HL-60 (cell line): Measurements from ENCODE around the gene POLR2L.
A peak's percentile ranks its signal among the peaks of the same experiment; 100 is the strongest.

Experiments used
- DNase-seq, 2 experiments: peaks; one replicate each; pipeline ENCODE4 v3.0.0-alpha.2; 2010 to 2020; ENCODE audit warnings: low read depth in 1 of 2, low spot score in 1 of 2
- H3K27ac ChIP-seq: fragments of 250-450 bp; sonication (Bioruptor Pico); replicated peaks from 2 replicates; pipeline ENCODE4 v1.5.1; 2020; ENCODE audit warnings: mild to moderate bottlenecking, moderate library complexity
- H3K27me3 ChIP-seq: fragments of 250-450 bp; sonication (Bioruptor Pico); 2 replicates; pipeline ENCODE4 v1.5.1; 2021; ENCODE audit warnings: mild to moderate bottlenecking, moderate library complexity; ENCODE audit not compliant: insufficient read depth, poor library complexity, severe bottlenecking
- H3K4me3 ChIP-seq: replicated peaks from 2 replicates; pipeline ENCODE4 v1.5.1; 2011; ENCODE audit warnings: mild to moderate bottlenecking, control low read depth, low read length; ENCODE audit not compliant: insufficient read depth
- GABPA ChIP-seq: IDR thresholded peaks from 2 replicates; pipeline ENCODE4 v1.6.1; 2012; ENCODE audit warnings: low read depth
- POLR2AphosphoS5 ChIP-seq: IDR thresholded peaks from 2 replicates; pipeline ENCODE4 v1.6.1; 2012; ENCODE audit warnings: low read depth
- SPI1 ChIP-seq: IDR thresholded peaks from 2 replicates; pipeline ENCODE4 v1.6.1; 2012; ENCODE audit warnings: low read depth, mild to moderate bottlenecking, borderline replicate concordance
- TF ChIP-seq, protein P1 (sequence below): IDR thresholded peaks from 2 replicates; pipeline ENCODE4 v1.6.1; 2012; ENCODE audit warnings: low read depth; ENCODE audit not compliant: insufficient replicate concordance
- TF ChIP-seq, protein P2 (sequence below): IDR thresholded peaks from one replicate; pipeline ENCODE4 v1.5.1; 2011; ENCODE audit warnings: low read length, control low read depth, inconsistent platforms; ENCODE audit not compliant: insufficient read depth

POLR2L gene

DNA sequence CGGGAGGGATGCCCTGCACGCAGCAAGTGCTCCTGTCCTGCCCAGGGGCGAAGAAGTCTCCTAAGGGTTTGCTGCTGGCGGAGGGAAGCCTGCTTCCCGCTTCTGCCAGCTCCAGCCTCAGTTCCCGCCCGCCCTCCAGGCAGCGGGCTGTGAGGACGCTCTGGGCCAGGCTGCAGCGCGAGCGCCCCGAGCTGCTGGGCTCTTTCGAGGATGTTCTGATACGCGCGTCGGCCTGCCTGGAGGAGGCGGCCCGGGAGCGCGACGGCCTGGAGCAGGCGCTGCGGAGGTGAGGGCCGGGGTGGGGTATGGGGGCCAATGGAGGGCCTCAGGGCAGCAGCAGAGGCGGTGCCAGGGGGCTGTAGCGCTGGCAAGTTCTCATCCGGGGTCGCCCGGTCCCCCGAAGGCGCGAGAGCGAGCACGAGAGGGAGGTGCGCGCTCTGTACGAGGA, 12.5 kb downstream of the POLR2L start:
- Histone ChIP-seq H3K4me3 (no peak overlapping the region), H3K27me3 (peaks cover 9% of the 10 kb centered on the region), H3K27ac (no peak overlapping the region)
- no peak for DNase-seq
- TF ChIP-seq SPI1 (no peak), POLR2AphosphoS5 (no peak)

DNA sequence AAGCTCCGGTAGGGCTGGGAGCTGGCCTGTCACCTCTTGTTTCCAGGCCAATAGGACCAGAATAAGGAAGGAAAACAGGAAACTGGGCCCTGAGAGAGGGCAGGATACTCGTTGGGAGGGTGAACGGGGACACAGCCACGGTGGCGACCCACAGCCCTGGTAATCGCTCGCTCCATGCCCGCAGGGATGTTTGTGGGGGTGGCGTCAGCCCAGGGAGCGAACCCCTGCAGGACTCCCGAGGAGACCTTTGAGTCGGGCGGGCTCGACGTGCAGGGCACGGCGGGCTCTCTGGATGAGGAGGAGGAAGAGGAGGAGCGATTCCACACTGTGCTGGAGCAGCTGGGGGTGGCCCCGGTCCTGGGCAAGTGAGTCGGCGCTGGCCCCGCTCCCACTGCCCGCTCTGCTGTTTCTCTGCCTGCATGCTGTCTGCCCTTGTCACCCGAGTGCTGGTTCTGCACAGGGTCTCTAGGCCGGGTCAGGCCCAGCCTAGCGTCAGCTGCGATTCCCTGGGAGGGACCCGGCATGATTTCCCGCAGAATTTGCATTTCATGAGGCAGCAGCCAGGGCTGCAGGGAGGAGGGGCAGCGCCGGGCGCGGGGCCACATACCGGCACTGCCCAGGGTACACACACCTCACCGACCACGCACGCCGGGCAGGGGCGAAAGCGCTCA, 13.0 kb downstream of the POLR2L start:
- TF ChIP-seq, protein P1, sequence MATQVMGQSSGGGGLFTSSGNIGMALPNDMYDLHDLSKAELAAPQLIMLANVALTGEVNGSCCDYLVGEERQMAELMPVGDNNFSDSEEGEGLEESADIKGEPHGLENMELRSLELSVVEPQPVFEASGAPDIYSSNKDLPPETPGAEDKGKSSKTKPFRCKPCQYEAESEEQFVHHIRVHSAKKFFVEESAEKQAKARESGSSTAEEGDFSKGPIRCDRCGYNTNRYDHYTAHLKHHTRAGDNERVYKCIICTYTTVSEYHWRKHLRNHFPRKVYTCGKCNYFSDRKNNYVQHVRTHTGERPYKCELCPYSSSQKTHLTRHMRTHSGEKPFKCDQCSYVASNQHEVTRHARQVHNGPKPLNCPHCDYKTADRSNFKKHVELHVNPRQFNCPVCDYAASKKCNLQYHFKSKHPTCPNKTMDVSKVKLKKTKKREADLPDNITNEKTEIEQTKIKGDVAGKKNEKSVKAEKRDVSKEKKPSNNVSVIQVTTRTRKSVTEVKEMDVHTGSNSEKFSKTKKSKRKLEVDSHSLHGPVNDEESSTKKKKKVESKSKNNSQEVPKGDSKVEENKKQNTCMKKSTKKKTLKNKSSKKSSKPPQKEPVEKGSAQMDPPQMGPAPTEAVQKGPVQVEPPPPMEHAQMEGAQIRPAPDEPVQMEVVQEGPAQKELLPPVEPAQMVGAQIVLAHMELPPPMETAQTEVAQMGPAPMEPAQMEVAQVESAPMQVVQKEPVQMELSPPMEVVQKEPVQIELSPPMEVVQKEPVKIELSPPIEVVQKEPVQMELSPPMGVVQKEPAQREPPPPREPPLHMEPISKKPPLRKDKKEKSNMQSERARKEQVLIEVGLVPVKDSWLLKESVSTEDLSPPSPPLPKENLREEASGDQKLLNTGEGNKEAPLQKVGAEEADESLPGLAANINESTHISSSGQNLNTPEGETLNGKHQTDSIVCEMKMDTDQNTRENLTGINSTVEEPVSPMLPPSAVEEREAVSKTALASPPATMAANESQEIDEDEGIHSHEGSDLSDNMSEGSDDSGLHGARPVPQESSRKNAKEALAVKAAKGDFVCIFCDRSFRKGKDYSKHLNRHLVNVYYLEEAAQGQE, result no peak
- no peak for TF ChIP-seq SPI1
- TF ChIP-seq POLR2AphosphoS5, result no peak
- TF ChIP-seq GABPA, result no peak
- TF ChIP-seq, protein P2, sequence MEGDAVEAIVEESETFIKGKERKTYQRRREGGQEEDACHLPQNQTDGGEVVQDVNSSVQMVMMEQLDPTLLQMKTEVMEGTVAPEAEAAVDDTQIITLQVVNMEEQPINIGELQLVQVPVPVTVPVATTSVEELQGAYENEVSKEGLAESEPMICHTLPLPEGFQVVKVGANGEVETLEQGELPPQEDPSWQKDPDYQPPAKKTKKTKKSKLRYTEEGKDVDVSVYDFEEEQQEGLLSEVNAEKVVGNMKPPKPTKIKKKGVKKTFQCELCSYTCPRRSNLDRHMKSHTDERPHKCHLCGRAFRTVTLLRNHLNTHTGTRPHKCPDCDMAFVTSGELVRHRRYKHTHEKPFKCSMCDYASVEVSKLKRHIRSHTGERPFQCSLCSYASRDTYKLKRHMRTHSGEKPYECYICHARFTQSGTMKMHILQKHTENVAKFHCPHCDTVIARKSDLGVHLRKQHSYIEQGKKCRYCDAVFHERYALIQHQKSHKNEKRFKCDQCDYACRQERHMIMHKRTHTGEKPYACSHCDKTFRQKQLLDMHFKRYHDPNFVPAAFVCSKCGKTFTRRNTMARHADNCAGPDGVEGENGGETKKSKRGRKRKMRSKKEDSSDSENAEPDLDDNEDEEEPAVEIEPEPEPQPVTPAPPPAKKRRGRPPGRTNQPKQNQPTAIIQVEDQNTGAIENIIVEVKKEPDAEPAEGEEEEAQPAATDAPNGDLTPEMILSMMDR, result no peak
- H3K4me3 ChIP-seq, result no peak overlapping the region
- peak overlapping the region; percentile 16; the same call in 1 of the 2 replicates for H3K27ac ChIP-seq
- DNase-seq, result no peak
- H3K27me3 ChIP-seq, result peaks cover 9% of the 10 kb centered on the region

DNA sequence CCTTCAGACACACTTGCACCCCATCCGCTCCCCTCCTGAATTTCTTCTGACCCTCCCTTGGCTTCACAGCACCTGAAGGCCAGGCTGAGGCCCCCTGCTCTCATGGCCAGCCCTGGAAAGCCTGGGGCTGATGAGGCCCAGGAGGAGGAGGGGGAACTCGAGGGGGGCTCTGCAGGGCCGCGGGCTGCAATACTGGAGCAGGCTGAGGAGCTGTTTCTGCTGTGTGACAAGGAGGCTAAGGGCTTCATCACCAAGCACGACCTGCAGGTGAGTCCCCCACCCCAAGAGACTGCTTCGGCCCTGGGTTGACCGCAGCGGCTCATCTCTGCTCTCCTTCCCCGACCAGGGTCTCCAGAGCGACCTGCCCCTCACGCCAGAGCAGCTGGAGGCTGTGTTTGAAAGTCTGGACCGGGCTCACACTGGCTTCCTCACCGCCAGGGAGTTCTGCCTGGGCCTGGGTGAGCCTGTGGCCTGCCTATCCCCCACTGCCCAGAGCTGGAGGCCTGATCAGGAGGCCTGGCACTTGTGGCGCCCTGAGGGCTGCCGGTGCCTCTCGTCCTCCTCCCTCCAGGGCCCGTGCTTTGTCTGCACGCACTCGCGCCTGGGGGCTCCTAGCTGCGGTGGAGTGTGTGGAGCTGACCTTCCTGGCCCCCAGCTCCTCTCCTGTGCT, 13.7 kb downstream of the POLR2L start:
- no peak for DNase-seq
- Histone ChIP-seq H3K4me3 (no peak overlapping the region), H3K27me3 (peaks cover 9% of the 10 kb centered on the region), H3K27ac (peak overlapping the region; percentile 16; the same call in 1 of the 2 replicates)
- no peak for TF ChIP-seq GABPA
- TF ChIP-seq, protein P2, result no peak
- no peak for TF ChIP-seq POLR2AphosphoS5
- TF ChIP-seq SPI1, result no peak
- TF ChIP-seq, protein P1, result no peak

DNA sequence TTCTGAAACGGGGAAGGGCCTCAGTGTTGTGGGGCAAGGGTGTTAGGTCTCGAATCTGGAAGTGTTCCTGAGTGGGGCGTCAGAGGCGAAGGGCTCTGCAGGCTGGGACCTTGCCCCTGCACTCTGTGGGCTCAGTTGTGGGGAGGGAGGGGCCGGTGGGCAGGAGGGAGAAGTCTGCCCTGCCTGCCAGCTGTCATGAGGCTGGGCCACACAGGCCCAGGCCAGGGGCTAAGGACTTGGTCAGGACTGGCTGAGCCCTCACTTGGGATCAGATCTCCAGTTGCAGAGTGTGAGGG, 14.5 kb downstream of the POLR2L start, which contains the start of gene CRACR2B:
TSS of gene CRACR2B (plus strand) at position 23 of the 296 bp plus-strand sequence. CDS start 689 bp downstream, outside the sequence.
- no peak for TF ChIP-seq SPI1
- TF ChIP-seq, protein P1, result no peak
- TF ChIP-seq POLR2AphosphoS5, result no peak
- no peak for TF ChIP-seq GABPA
- TF ChIP-seq, protein P2, result no peak
- peak within 1 kb of the TSS; percentile 65 for H3K27ac ChIP-seq
- peak within 1 kb of the TSS; percentile 46 for H3K4me3 ChIP-seq
- DNase-seq, result no peak
- H3K27me3 ChIP-seq, result peaks cover 9% of the 10 kb centered on the region
